Psoas muscle (tissue), 8 donors: ENCODE data around the gene RTBDN. TPM values are rescaled to one million over a fixed set of nuclear protein-coding genes. Genes with fewer than 3 reads are reported as not detected.
A peak's percentile ranks its signal among the peaks of the same experiment; 100 is the strongest.

Experiments
- ATAC-seq, 4 donors: fragments of 200-7000 bp; cut with Tn5 transposase; one replicate each; pipeline ENCODE4 v1.9.1; 2020; ENCODE audit warnings: moderate library complexity in 3 of 4, mild to moderate bottlenecking in 2 of 4
- DNase-seq, 2 donors: peaks; one replicate each; pipeline ENCODE4 v3.0.0-alpha.2; 2020
- H3K27ac ChIP-seq: fragments of 200-600 bp; one replicate; pipeline ENCODE4 v1.8.0; 2022
- H3K27me3 ChIP-seq, 3 donors: fragments of 200-600 bp in 1 of 3; one replicate each; pipeline versions ENCODE4 v1.6.1 to v1.8.0; 2013 to 2022; ENCODE audit warnings: low read length in 2 of 3, mild to moderate bottlenecking in 2 of 3, moderate library complexity in 1 of 3; ENCODE audit not compliant: insufficient read depth in 3 of 3
- H3K36me3 ChIP-seq, 2 donors: fragments of 200-600 bp in 1 of 2; one replicate each; pipeline versions ENCODE4 v1.6.1 to v1.8.0; 2013 to 2022; ENCODE audit warnings: low read depth in 1 of 2, mild to moderate bottlenecking in 1 of 2, moderate library complexity in 1 of 2; ENCODE audit not compliant: insufficient read depth in 1 of 2
- H3K4me1 ChIP-seq: fragments of 200-600 bp; one replicate; pipeline ENCODE4 v1.8.0; 2022
- H3K4me3 ChIP-seq: fragments of 200-600 bp; one replicate; pipeline ENCODE4 v1.8.0; 2022; ENCODE audit warnings: mild to moderate bottlenecking
- H3K9me3 ChIP-seq: fragments of 200-600 bp; one replicate; pipeline ENCODE4 v1.8.0; 2022
- WGBS, 3 donors: extraction: QIAGEN DNeasy Blood & Tissue Kit; methylation state at CpG; one replicate each; pipeline versions ENCODE4 v1.1.6 to v1.1.7; 2013; 5-methylcytosine and 5-hydroxymethylcytosine counted together
- intact Hi-C, 2 donors: fragments of 100-400 bp; cut with DNase I; formaldehyde crosslinking; loops; one replicate each; pipeline versions ENCODE4 v1.11.0 to v1.14.2; 2022
- polyA plus RNA-seq, 3 donors: library from polyadenylated mRNA; stranded (reverse); fragments of 200-250 nt; gene quantifications; one replicate each; pipeline ENCODE4 v1.2.3, GENCODE V29; 2013
- total RNA-seq, 4 donors: library from RNA; stranded (reverse); fragmentation: NEBNext Ultra II Directional in 2 of 4; extraction: Animal tissue kit (Norgen Biotek cat#: 25700) in 2 of 4; gene quantifications; one replicate each; pipeline versions ENCODE4 v1.2.1 to v1.2.4, GENCODE V29; 2021 to 2023
- TF ChIP-seq, protein P1 (sequence below): fragments of 200-600 bp; IDR thresholded peaks from one replicate; pipeline ENCODE4 v1.8.0; 2022; ENCODE audit warnings: antibody characterized with exemption
- donor health status: healthy with polysubstance abuse.
- donor health status: DM: no; HTN: no; CAD: no; lungs with moderate emphysema.
- donor health status: Bipolar disorder and iron deficiency.
- donor health status: healthy.
- donor health status: DM: yes; HTN: yes; CAD: no.
- donor health status: DM: no; HTN: no; CAD: no.
- donor health status: DM: no; HTN: no; CAD: no.
- donor health status: DM: yes; HTN: yes; CAD: no.

RTBDN gene
- total and polyA plus RNA-seq, 7 donors: 0.05 TPM; not detected in 6

- intact Hi-C loops: no loop called here
- DNase-seq (no peak), ATAC-seq (no peak)
- peak overlapping the region; percentile 99 for H3K27ac ChIP-seq
- peak overlapping the region; percentile 99 for H3K4me3 ChIP-seq
- peaks cover 32% of the 10 kb centered on the region for H3K4me1 ChIP-seq
- H3K27me3 ChIP-seq: no peaks in the 10 kb centered on the region
- no peaks in the 10 kb centered on the region for H3K36me3 ChIP-seq
- WGBS, 3 donors: 35 to 57% (median 37%) methylated on average over 4 of the region's 4 CpGs
- no peaks in the 10 kb centered on the region for H3K9me3 ChIP-seq
- TF ChIP-seq, protein P1, sequence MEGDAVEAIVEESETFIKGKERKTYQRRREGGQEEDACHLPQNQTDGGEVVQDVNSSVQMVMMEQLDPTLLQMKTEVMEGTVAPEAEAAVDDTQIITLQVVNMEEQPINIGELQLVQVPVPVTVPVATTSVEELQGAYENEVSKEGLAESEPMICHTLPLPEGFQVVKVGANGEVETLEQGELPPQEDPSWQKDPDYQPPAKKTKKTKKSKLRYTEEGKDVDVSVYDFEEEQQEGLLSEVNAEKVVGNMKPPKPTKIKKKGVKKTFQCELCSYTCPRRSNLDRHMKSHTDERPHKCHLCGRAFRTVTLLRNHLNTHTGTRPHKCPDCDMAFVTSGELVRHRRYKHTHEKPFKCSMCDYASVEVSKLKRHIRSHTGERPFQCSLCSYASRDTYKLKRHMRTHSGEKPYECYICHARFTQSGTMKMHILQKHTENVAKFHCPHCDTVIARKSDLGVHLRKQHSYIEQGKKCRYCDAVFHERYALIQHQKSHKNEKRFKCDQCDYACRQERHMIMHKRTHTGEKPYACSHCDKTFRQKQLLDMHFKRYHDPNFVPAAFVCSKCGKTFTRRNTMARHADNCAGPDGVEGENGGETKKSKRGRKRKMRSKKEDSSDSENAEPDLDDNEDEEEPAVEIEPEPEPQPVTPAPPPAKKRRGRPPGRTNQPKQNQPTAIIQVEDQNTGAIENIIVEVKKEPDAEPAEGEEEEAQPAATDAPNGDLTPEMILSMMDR: no peak
Observed at GRCh38 chr19:12788042-12788681, 46.2 kb downstream of the RTBDN start.

GRCh38 chr19:12787458-12787857 lies 46.9 kb downstream of the RTBDN start:
- ATAC-seq (no peak), DNase-seq (no peak)
- Histone ChIP-seq H3K27ac (peak overlapping the region; percentile 99), H3K36me3 (no peaks in the 10 kb centered on the region), H3K4me3 (no peak overlapping the region), H3K4me1 (peaks cover 35% of the 10 kb centered on the region), H3K27me3 (no peaks in the 10 kb centered on the region), H3K9me3 (no peaks in the 10 kb centered on the region)
- WGBS, 3 donors: 71 to 78% (median 75%) methylated on average over 10 of the region's 10 CpGs
- intact Hi-C loops: no loop called here
- TF ChIP-seq, protein P1: no peak

GRCh38 chr19:12786952-12787351 lies 47.4 kb downstream of the RTBDN start:
- intact Hi-C loops: no loop called here
- Histone ChIP-seq H3K27ac (peak overlapping the region; percentile 99), H3K9me3 (no peaks in the 10 kb centered on the region), H3K27me3 (no peaks in the 10 kb centered on the region), H3K36me3 (no peaks in the 10 kb centered on the region), H3K4me1 (peaks cover 35% of the 10 kb centered on the region), H3K4me3 (no peak overlapping the region)
- WGBS, 3 donors: 71 to 77% (median 72%) methylated on average over 3 of the region's 3 CpGs
- ATAC-seq (no peak), DNase-seq (no peak)
- TF ChIP-seq, protein P1: no peak

DNA sequence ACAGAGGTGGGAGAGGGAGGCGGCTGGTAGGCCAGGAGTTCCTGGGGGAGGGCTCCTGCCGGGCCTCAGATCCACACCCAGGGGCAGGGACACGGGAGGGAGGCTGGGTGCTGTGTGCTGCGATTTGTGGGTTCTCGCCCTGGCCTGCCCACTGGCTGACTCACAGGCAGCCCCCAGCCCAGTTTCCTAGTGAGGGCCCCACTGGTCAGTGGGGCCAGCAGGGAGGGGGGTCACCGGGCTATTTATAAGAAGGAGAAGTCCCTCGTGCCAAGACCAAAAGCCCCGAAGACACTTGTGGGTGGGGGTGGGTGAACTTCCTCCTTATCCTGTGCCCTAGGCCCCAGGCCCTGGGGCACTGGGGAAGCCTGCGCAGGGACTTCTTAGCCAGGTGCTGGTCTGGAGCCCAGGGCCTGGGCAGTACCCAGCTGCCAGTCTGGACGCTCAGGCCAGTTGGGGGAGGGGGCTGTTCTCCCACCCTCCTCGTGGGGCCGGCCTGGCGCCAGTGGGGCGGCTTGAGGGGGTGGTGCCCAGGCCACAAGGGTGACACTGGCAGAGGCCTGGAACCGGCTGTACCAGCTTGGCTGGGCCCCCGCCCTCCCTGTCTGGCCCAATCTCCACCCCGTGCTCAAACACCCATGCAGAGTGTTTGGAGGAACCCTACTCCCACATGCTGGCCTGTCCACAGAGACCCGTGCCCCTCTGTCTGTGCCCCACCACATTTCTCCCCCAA lies 48.1 kb downstream of the RTBDN start:
- ATAC-seq (no peak), DNase-seq (peak; percentile 65 to 78)
- no peaks in the 10 kb centered on the region for H3K36me3 ChIP-seq
- peak overlapping the region; percentile 99 for H3K27ac ChIP-seq
- intact Hi-C loops: no loop called here
- H3K4me3 ChIP-seq: no peak overlapping the region
- H3K9me3 ChIP-seq: no peaks in the 10 kb centered on the region
- no peaks in the 10 kb centered on the region for H3K27me3 ChIP-seq
- TF ChIP-seq, protein P1: no peak
- WGBS, 3 donors: 40 to 50% (median 42%) methylated on average over 12 to 18 of the region's 18 CpGs
- peaks cover 35% of the 10 kb centered on the region for H3K4me1 ChIP-seq
